NCI-H2171 (cell line): Measurements from ENCODE around the gene ZSCAN5B.
"Not testable (repeated sequence)": the region's sequence is repeated elsewhere in the genome, so short reads cannot be mapped to it uniquely, and the experiment has no call there.

Experiments
- DNase-seq: peaks from one replicate; lab custom pipeline; 2025; lab: John Stamatoyannopoulos, UW

The ZSCAN5B gene

DNA sequence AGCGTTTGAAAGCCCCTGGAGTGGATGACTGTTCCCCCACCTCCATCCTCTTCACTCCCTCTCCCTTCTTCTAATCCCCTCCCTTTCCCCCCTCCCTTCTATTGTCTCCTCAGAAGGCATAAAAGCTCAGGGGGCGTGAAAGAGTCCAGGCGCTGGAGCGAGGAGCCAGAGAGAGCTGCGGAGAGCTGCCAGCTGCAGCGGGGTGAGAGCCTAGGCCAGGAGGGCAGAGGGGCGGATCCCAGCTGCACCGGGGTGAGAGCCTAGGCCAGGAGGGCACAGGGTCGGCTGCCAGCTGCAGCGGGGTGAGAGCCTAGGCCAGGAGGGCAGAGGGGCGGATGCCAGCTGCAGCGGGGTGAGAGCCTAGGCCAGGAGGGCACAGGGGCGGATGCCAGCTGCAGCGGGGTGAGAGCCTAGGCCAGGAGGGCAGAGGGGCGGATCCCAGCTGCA lies 21.7 kb downstream of the ZSCAN5B start, which contains the start of gene GALP:
GALP (plus strand) TSS at position 148 of the 447 bp plus-strand sequence. CDS start 1,101 bp downstream, outside the sequence.
- DNase-seq, result not testable (repeated sequence)

DNA sequence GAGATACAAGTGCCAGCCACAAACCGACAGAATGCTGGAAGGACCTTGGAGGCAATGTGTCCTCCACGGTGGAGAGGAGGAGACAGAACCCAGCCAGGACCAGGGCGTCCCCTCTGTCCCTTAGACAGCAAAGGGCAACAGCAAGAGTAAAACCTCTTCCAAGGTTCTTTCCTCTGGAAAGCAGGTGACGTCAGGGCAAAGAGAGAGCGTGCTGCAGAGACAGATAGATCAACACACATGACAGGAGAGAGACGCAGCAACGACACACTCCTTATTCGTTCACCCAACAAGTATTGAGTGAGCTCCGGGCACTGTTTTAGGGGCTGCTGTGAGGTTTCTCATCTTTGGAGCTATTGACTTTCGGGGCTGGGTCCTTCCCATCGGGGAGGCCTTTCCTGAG lies 23.0 kb downstream of the ZSCAN5B start:
- DNase-seq, result no peak

DNA sequence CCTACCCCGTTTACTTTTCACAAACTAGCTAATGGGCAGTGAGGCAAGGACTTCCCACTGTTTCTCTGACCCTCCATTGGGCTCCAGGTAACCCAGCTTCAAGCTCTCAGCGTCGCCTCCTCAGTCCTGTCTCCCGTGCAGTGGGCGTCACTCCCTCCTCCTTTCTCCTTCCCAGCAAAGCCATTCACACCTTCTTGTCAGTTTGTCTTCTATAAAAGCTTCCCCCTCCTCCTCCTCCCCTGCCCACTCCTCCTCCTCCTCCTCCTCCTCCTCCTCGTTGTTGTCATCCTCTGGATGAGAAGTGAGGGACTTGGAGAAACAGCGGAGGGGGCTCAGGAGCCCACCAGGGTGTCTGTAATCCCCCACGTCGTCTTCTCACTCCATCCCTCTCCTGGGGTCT lies 23.5 kb downstream of the ZSCAN5B start:
- DNase-seq, result no peak

DNA sequence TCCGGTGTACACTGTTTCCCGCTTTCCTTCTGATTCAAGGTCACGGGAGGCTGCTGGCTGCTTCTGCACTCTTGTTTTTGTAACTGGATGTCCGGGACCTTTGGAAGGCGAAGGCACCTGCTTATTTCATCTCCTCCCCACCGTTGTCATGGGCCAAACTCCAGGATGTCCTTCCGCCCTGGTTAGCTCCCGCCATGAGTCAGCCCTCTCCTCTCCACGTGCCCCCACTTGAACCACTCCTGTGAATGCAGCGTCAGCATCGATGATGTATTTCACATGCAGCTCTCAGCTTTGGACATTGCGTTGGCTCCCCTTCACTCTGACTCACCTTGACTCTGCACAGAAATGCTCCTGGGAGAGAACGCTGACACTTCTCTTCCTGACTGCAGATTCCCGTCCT lies 27.3 kb downstream of the ZSCAN5B start:
- DNase-seq, result no peak

DNA sequence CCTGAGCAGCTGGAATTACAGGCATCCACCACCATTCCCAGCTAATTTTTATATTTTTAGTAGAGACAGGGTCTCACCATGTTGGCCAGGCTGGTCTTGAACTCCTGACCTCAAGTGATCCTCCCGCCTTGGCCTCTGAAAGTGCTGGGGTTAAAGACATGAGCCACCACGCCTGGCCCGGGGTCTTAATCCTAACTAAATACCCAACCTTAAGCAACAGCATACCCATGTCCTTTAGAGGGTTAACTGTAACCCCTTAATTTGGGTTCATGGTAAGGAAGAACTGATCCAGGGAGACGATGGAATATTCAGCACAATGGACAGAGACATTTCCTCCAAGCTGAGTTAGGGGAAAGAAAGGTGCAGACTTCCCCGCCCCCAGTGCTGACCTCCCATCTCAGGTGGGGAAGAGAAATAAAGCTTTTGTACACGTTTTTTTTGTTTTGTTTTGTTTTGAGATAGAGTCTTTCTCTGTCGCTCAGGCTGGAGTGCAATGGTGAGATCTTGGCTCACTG lies 30.5 kb downstream of the ZSCAN5B start:
- DNase-seq, result no peak

DNA sequence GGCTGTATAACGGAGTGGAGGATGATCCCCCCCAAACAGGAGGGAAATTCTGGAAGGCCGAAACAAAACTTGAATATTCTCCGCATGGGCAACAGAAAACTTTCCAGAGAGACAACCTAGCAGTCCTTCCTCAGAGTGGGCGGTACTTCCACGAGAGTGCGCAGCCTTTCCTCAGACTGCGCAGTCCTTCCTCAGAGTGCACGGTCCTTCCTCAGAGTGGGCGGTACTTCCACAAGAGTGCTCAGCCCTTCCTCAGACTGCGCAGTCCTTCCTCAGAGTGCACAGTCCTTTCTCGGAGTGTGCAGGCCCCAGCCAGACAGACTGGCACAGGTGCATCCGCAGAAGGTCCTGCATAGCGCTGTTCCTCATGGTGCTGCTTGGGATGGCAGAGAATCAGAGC lies 34.5 kb downstream of the ZSCAN5B start:
- no peak for DNase-seq

DNA sequence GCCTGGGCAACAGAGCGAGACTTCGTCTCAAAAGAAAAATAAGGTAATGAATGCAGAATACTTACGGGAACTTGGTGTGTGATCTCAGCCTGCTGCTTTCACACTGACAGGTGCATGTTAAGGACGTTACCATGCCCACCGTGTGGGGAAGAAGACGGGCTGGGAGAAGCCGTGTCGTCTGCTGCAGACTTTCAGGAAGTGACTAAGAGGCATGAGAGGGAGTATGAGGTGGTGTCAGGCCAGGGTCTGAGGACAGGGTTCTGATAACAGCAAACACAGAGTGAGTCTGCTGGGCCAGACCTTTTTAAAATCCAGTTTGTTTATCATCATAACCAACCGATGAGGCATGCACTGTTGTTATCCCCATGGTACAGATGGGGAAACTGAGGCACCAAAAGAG lies 35.3 kb downstream of the ZSCAN5B start:
- no peak for DNase-seq

DNA sequence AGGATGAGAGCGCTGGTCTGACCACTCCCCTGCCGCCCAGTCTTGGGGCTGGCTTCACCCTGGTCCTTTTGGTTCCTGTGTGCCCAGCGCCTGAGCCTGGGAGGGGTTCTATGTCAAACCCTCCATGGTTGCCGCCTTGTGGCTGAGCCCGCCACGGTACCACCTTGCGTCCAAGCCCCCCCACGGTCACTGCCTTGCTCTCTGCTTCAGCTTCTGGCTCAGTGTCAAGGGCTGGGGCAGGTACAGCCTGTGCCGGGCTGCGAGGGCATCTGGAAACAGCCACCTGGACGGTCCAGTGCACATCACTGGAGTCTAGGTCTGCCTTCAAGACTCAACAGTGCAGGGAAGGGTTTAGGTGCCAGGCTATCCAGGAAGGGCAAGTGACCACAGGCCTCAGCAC lies 36.0 kb downstream of the ZSCAN5B start:
- no peak for DNase-seq

DNA sequence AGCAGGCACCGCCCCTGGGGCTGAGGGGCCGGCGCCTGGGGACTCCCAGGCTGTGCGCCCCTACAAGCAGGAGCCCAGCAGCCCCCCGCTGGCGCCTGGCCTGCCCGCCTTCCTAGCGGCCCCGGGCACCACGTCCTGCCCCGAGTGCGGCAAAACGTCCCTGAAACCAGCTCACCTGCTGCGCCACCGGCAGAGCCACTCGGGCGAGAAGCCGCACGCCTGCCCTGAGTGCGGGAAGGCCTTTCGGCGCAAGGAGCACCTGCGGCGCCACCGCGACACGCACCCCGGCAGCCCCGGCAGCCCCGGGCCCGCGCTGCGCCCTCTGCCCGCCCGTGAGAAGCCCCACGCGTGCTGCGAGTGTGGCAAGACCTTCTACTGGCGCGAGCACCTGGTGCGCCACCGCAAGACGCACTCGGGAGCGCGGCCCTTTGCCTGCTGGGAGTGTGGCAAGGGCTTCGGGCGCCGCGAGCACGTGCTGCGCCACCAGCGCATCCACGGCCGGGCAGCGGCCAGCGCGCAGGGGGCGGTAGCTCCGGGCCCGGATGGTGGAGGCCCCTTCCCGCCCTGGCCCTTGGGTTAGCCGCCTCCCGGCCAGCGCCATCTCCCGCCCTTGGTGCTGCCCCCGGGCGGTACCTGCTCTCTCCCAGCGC lies 37.8 kb downstream of the ZSCAN5B start:
- no peak for DNase-seq

DNA sequence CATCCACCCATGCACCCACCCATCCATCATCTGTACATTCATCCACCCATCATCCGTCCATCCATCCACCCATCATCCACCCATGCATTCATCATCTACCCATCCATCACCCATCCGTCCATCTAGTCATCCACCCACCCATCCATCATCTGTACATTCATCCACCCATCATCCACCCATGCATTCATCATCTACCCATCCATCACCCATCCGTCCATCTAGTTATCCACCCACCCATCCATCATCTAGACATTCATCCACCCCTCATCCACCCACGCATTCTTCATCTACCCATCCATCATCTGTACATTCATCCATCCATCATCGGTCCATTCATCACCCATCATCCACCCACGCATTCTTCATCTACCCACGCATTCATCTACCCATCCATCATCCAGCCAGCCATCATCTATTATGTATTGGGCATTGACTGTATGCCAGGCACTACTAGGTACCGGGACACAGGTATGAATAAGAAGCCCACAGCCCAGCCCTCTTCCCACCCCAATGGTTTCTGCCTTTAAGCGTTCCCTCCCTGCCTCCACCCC lies 38.5 kb downstream of the ZSCAN5B start:
- DNase-seq, result no peak

DNA sequence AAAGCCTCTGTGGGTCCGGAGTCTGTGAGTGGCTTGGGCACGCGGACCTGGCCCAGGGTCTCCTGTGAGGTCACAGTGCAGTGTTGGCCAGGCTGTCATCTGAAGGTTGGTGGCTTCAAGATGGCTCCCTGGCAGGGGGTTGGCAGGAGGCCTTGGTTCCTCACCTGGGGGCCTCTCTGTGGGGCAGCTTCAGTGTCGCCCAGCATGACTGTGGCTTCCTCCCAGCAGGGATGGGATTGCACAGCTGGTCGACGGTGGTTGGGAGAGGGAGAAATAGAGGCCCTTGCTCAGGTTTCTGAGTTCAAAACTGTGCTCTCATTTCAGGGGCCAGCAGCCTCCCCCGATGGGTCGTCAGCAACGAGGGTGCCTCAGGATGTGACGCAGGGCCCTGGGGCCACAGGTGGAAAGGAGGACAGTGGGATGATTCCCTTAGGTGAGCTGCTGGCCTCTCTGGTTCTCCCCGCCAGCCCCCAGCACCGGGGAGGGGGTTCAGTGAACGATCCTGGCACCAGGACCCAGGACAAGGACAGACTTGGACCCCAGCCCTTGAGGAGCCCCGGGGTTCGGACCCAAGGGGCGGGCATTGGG lies 39.3 kb downstream of the ZSCAN5B start:
- DNase-seq, result no peak

DNA sequence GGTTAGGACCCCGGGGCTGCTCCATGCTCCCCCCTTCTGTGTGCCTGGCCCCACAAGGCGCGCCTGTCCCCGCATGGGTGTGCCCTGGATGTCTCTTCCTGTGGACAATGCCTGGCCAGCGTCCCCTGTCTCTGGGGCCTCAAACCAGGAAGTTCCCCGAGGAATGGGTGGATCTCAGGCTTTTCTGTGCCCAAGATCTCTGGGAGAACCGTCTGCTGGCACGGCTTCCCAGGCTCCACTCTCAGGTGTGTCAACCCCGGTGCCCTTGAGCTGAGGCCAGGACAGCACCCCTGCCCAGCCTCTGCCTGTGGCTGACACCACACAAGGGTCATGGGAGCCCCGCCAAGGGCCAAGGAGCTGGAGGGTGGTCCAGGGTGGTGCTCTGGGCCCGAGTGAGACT lies 40.8 kb downstream of the ZSCAN5B start:
- DNase-seq, result no peak

DNA sequence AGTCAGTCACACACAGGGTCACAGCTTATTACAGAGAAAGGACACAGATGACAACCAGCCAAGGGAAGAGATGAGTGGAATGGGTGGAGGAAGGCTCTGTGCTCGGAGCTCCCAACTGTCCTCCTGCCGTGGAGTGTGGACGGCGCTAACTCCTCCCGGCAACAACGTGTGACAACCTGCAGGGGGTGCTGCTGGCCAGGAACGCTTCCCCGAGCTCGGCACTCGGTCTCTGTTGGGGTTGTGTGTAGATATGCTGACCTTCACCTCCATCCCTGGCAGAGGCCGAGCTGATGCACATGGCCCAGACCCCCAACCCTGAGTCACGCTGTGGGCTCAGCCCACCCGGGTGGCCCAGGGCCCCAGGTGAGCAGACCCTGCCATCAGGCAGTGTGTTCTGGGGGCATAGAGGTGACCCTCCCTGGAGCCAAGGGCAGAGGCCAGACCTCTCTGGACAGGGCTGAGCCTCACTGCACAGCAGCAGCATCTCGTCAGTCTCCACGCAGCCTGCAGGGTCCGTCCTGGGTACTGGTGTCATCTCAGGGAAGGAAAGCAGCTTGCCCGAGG lies 42.4 kb downstream of the ZSCAN5B start:
- no peak for DNase-seq

DNA sequence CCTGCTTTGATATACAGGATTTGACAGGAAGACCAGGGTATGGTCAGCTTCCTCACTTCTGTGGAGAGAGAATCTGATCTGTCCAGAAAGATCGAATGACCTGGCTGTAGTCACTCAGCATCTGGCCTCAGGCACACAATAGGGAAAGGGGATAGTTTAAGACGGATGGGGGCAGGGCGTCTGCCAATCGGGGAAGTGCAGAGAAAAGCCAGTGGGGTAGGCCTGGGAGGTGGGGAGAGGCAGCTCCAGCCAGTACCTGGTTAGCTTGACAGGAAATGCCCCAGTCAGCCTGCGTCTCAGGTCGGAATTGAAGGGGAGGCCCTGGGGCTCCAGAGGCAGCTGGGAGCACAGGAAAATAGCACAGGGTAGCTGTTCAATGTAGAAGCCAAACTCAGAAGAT lies 44.1 kb downstream of the ZSCAN5B start:
- no peak for DNase-seq

DNA sequence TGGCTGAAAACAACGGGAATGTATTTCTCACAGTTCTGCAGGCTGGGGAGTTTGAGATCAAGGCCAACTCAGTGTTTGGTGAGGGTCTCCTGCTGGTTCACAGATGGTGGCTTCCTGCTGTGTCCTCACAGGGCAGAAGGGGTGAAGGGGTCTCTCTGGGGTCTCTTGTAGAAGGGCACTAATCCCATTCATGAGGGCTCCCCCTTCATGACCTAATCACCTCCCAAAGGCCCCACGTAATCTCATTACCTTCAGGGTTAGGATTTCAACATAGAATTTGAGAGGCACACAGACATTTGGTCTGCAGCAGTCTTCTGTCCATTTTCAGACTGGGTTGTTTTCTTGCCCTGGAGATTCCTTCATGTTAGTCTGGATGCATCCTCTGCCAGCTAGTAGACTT lies 44.9 kb downstream of the ZSCAN5B start:
- DNase-seq, result no peak

DNA sequence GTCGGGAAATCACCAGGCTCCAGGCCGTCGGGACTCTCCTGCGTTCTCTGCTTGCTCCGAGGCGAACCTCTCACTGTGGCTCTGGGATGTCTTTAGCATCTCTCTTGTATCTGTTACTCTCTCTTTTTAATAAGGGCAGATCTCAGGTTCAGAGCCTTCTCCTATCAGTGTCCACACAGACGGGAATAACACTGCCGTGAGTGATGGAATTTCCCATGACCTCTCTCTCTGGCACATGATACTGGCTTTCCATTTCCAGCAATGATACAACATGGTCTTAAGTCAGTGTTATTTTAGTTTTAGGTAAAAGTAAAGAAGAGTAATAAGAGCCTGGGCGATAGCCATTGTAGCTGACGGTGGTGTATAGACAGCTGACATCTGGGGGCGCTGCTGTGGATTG lies 47.2 kb downstream of the ZSCAN5B start:
- no peak for DNase-seq

DNA sequence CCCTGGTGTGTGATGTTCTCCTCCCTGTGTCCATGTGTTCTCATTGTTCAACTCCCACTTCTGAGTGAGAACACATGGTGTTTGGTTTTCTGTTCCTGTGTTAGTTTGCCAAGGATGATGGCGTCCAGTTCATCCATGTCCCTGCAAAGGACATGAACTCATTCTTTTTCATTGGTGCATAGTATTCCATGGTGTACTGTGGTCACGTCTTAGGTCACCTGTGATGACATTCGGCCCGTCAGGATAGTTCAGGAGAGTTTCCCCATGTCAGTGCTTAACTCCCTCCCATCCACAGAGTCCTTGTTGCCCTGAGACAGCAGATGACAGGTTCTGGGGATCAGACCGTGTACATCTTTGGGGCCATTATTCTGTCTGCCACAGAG lies 47.9 kb downstream of the ZSCAN5B start:
- no peak for DNase-seq

DNA sequence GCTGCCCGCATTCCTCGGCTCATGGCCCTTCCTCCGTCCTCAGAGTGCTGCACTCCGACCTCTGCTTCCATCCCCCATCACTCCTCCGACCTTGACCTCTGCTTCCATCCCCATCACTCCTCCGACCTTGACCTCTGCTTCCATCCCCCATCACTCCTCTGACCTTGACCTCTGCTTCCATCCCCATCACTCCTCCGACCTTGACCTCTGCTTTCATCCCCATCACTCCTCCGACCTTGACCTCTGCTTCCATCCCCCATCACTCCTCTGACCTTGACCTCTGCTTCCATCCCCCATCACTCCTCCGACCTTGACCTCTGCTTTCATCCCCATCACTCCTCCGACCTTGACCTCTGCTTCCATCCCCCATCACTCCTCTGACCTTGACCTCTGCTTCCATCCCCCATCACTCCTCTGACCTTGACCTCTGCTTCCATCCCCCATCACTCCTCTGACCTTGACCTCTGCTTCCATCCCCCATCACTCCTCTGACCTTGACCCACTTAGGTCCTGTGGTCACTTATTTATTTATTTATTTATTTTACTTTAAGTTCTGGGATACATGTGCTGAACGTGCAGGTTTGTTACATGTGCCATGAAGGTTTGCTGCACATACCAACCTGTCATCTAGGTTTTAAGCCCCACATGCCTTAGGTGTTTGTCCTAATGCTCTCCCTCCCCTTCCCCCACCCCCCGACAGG lies 48.5 kb downstream of the ZSCAN5B start:
- DNase-seq, result not testable (repeated sequence)

DNA sequence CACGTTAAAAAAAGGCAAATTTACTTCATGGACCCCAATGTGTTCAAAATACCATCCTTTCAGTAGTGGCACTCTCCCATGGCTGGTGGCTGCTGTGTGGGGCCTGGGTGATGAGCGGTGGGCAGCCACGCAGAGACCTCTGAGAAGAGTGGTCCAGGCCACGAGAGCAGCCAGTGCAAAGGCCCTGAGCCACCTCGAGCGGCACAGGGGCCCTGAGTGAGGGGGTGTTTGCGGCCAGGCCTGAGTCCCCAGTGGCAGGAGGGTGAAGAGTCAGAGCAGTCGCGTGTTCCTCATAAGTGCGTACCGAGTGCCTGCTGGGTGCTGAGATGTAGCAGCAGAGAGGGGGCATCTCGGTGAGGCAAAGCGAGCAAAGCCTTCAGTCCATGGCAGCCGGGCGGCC lies 49.5 kb downstream of the ZSCAN5B start:
- DNase-seq, result no peak

DNA sequence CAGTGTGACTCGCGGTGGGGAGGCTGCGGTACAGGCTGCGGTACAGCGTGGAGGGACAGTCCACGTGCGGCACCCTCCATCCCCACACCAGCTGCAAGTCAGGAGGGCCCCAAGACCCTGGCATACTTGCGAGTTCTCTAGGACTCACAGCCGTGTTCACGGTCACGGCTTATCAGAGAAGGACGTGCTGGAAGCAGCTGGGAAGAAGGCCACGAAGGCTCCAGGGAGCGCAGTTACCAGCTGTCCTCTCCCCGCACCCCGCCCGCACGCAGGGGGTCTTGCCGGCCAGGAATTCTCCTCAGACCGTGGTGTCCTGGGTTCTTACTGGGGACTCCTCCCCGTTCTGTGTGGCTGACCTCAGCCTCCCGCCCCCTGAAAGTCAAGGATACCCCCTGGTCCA lies 50.3 kb downstream of the ZSCAN5B start:
- DNase-seq, result no peak

DNA sequence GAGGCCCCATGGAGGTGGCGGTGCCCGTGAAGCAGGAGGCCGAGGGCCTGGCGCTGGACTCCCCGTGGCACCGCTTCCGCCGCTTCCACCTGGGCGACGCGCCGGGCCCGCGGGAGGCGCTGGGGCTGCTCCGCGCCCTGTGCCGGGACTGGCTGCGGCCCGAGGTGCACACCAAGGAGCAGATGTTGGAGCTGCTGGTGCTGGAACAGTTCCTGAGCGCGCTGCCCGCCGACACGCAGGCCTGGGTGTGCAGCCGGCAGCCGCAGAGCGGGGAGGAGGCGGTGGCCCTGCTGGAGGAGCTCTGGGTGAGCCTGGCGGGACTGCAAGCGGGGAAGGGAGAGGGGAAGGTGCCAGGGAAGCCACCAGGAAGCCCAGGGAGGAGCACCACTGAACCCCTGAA lies 50.7 kb downstream of the ZSCAN5B start:
- DNase-seq, result no peak

DNA sequence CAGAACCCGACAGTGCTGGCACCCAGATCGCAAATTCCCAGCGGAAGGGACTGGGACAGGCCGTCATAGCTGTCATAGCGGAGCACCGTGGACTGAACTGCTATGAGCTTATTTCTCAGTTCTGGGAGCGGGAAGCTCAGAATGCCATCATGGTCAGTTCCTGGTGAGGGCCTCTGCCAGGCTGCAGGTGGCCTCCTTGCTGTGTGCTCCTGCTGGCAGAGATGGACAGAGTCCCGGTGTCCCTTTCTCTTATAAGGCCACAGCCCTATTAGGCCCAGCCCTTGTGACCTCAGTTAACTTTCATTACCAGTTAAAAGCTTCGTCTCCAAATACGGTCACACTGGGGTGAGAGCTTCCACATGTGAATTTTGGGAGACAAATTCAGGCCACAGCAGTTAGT lies 51.9 kb downstream of the ZSCAN5B start:
- no peak for DNase-seq

DNA sequence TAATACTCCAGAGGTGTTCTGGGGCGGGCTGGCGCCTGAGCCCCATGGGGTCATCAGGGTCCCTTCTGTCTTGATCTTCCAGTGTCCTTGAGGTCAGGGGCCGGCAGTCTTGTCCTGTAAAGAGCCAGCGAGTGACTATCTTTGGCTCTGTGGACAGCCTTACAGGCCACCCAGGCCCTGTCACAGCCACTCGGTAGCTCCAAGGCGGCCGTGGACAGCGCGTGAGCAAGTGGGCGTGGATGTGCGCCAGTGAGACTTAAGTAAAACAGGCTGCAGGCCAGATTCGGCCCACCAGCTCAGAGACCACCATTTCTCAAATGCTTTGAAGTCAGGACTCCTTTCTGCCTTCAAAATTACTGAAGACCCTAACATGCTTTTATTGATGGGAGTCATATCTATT lies 52.8 kb downstream of the ZSCAN5B start:
- DNase-seq, result no peak
